Measurements from ENCODE around the gene IDS. TPM values are rescaled to one million over a fixed set of nuclear protein-coding genes. Genes with fewer than 3 reads are reported as not detected.

Gene IDS
- total RNA-seq, 1 experiment from 2014 or later, result 39.2 TPM

GRCh38 chrX:149512225-149512885, 7.2 kb upstream of the IDS start:
- peaks cover 69 to 73% of the 10 kb centered on the region in 2 experiments for H3K9me3 Mint-ChIP-seq
- H3K4ac ChIP-seq (ENCODE audit: low read depth, low read length), result no peak overlapping the region
- peaks cover 1 to 8% (median 4%) of the 10 kb centered on the region in 3 experiments; a peak in 4 of 7 replicates for H3K36me3 Mint-ChIP-seq (ENCODE audit: insufficient read depth in 1 of 3, low read depth in 3 of 3)
- H3K23me2 ChIP-seq (ENCODE audit: insufficient read length, low read depth, low read length, poor library complexity, severe bottlenecking), result no peaks in the 10 kb centered on the region
- H2BK15ac ChIP-seq (ENCODE audit: low read depth, low read length), result no peak overlapping the region
- peak; percentile 71 for DNase-seq
- peaks cover 14 to 16% of the 10 kb centered on the region in 2 experiments for H3K4me1 Mint-ChIP-seq
- H3K9me3 ChIP-seq (ENCODE audit: control insufficient read depth, low read depth, low read length), result peaks cover 53% of the 10 kb centered on the region
- H3K27ac ChIP-seq (ENCODE audit: insufficient read length, low read depth, low read length), result no peak overlapping the region
- no peak overlapping the region for H3K9ac ChIP-seq (ENCODE audit: extremely low read depth, insufficient read length, low read length)
- no peak overlapping the region for H3K18ac ChIP-seq (ENCODE audit: insufficient read length, low read depth, low read length)
- H3K23ac ChIP-seq (ENCODE audit: insufficient read length, low read depth, low read length), result no peak overlapping the region
- no peaks in the 10 kb centered on the region for H3K27me3 ChIP-seq (ENCODE audit: insufficient read depth, low read length)
- no peak overlapping the region for H3T11ph ChIP-seq (ENCODE audit: low read length)
- no peak overlapping the region for H4K8ac ChIP-seq (replicated peaks; ENCODE audit: insufficient read length, low read depth, low read length)
- H3K79me2 ChIP-seq (ENCODE audit: insufficient read depth, low read length), result no peaks in the 10 kb centered on the region
- H4K5ac ChIP-seq (ENCODE audit: insufficient read length, low read depth, low read length), result no peak overlapping the region
- no CpG with 5 or more reads among the region's 4 CpGs for WGBS (ENCODE audit: extremely low coverage, insufficient read length, low lambda C conversion rate)
- H2BK120ac ChIP-seq (ENCODE audit: low read depth, low read length, poor library complexity, severe bottlenecking), result no peak overlapping the region
- no peak overlapping the region for H3K4me3 Mint-ChIP-seq
- no peak overlapping the region for H2AK5ac ChIP-seq (ENCODE audit: insufficient read length, low read length)
- H2AFZ ChIP-seq (ENCODE audit: low read length), result no peak overlapping the region
- no peak overlapping the region for H2BK5ac ChIP-seq (ENCODE audit: insufficient read length, low read length)
- H3K27me3 Mint-ChIP-seq (ENCODE audit: low read depth), result peaks cover 6% of the 10 kb centered on the region
- H4K91ac ChIP-seq (ENCODE audit: insufficient read length, low read depth, low read length), result no peak overlapping the region
- H3K27ac Mint-ChIP-seq, result no peak overlapping the region
- no peaks in the 10 kb centered on the region for H3K79me1 ChIP-seq (ENCODE audit: insufficient read depth, low read depth, low read length, poor library complexity, severe bottlenecking)
- no peak overlapping the region for H3K4me2 ChIP-seq (ENCODE audit: insufficient read depth, insufficient read length, low read length)
- no peak overlapping the region for H3K14ac ChIP-seq (ENCODE audit: insufficient read depth, low read length)
- H2BK12ac ChIP-seq (ENCODE audit: insufficient read length, low read depth, low read length), result no peak overlapping the region
- H4K20me1 ChIP-seq (ENCODE audit: control insufficient read depth, insufficient read depth, insufficient read length), result no peaks in the 10 kb centered on the region
- H3K56ac ChIP-seq (ENCODE audit: insufficient read length, low read depth, low read length), result no peak overlapping the region
- no peak overlapping the region for H2BK20ac ChIP-seq (ENCODE audit: low read depth, low read length, poor library complexity, severe bottlenecking)
- peak; percentile 70 for TF ChIP-seq CTCF (conservative IDR thresholded peaks at IDR 0.05)
- no peaks in the 10 kb centered on the region for H3K4me1 ChIP-seq (ENCODE audit: insufficient read depth, low read length)
